K562 (cell line): ENCODE measurements around the gene TNPO3. TPM values are rescaled to one million over a fixed set of nuclear protein-coding genes. Genes with fewer than 3 reads are reported as not detected.

ENCODE experiments used
- ADNP ChIP-seq: fragments of 200-800 bp; sonication (Bioruptor generic); IDR thresholded peaks from 2 replicates; pipeline ENCODE4 v1.6.1; 2016; ENCODE audit warnings: missing genetic modification characterization, missing compliant biosample characterization
- ARID1B ChIP-seq: fragments of 450-650 bp; IDR thresholded peaks from 2 replicates; pipeline ENCODE4 v1.6.1; 2016; ENCODE audit warnings: antibody characterized with exemption, mild to moderate bottlenecking, inconsistent platforms
- ASH1L ChIP-seq: fragments of 450-650 bp; IDR thresholded peaks from 2 replicates; pipeline ENCODE4 v1.6.1; 2018; ENCODE audit warnings: borderline replicate concordance, mild to moderate bottlenecking, low read depth; ENCODE audit not compliant: partially characterized antibody
- CBFB ChIP-seq: sonication (generic); formaldehyde crosslinking; IDR thresholded peaks from 2 replicates; pipeline ENCODE4 v1.4.0; 2020; ENCODE audit warnings: mild to moderate bottlenecking, missing genetic modification reagents
- CBX8 ChIP-seq: fragments of 200-600 bp; sonication (generic); IDR thresholded peaks from 2 replicates; pipeline ENCODE4 v1.6.1; 2012; ENCODE audit warnings: borderline replicate concordance, mixed run types, low read depth, mild to moderate bottlenecking, moderate library complexity, mixed read lengths, low read length, control low read depth, inconsistent platforms; ENCODE audit not compliant: poor library complexity, severe bottlenecking; ENCODE audit errors: extremely low read depth
- CSDE1 ChIP-seq, 2 experiments: fragments of 450-650 bp; IDR thresholded peaks; 2 replicates each; pipeline ENCODE4 v1.6.1; 2016; ENCODE audit warnings: mild to moderate bottlenecking in 1 of 2
- MNT ChIP-seq, 2 experiments: fragments of 450-650 bp; conservative IDR thresholded peaks; 2 replicates each; pipeline ENCODE4 v1.6.1; 2017; ENCODE audit warnings: mild to moderate bottlenecking in 2 of 2, moderate library complexity in 2 of 2
- POLR3G ChIP-seq: IDR thresholded peaks from 2 replicates; pipeline ENCODE4 v1.6.1; 2011; ENCODE audit not compliant: insufficient read length, insufficient replicate concordance; ENCODE audit errors: extremely low read depth
- PRDM10 ChIP-seq: fragments of 450-650 bp; IDR thresholded peaks from 2 replicates; pipeline ENCODE4 v1.6.1; 2018; ENCODE audit not compliant: partially characterized antibody
- RAD21 ChIP-seq, 2 experiments: fragments of 250-450 bp in 1 of 2; fragments of 450-650 bp in 1 of 2; sonication (Bioruptor Pico) in 1 of 2; formaldehyde crosslinking in 1 of 2; IDR thresholded peaks in 1 of 2; conservative IDR thresholded peaks in 1 of 2; 2 replicates each; pipeline versions ENCODE4 v1.4.0 to v1.8.0; 2020 to 2022; ENCODE audit warnings: mild to moderate bottlenecking in 2 of 2, moderate library complexity in 1 of 2
- SMARCB1 ChIP-seq: IDR thresholded peaks from 2 replicates; pipeline ENCODE4 v1.6.1; 2011; ENCODE audit warnings: improper control_type of control experiment, low read depth; ENCODE audit not compliant: insufficient read length
- SP1 ChIP-seq: sonication (generic); formaldehyde crosslinking; IDR thresholded peaks from 2 replicates; pipeline ENCODE4 v1.8.1; 2022; ENCODE audit warnings: mild to moderate bottlenecking, missing genetic modification reagents
- ZMIZ1 ChIP-seq, 2 experiments: fragments of 150-350 bp in 1 of 2; IDR thresholded peaks; 2 replicates each; pipeline ENCODE4 v1.6.1; 2012 to 2016; ENCODE audit warnings: low read depth in 2 of 2, low read length in 2 of 2, mild to moderate bottlenecking in 1 of 2, moderate library complexity in 1 of 2
- ZNF124 ChIP-seq: sonication (generic); formaldehyde crosslinking; IDR thresholded peaks from 2 replicates; pipeline ENCODE4 v1.8.1; 2022; ENCODE audit warnings: missing genetic modification reagents
- ZNF431 ChIP-seq: sonication (generic); formaldehyde crosslinking; IDR thresholded peaks from 2 replicates; pipeline ENCODE4 v1.8.0; 2022; ENCODE audit warnings: mild to moderate bottlenecking, missing genetic modification reagents
- ZNF551 ChIP-seq: fragments of 250-450 bp; sonication (Bioruptor Pico); IDR thresholded peaks from 2 replicates; pipeline ENCODE4 v1.5.0; 2021; ENCODE audit warnings: mild to moderate bottlenecking, moderate library complexity
- ZNF79 ChIP-seq: fragments of 250-450 bp; sonication (Bioruptor Pico); IDR thresholded peaks from 2 replicates; pipeline ENCODE4 v1.4.0; 2020; ENCODE audit warnings: low read depth, mild to moderate bottlenecking, moderate library complexity
- polyA plus RNA-seq, 8 experiments: library from polyadenylated mRNA; depleted of rRNA in 4 of 8; stranded (reverse) in 5 of 8; unstranded in 3 of 8; fragments of >200 nt; fragmentation: Nextera tagmentation in 2 of 8; fragmentation: Illumina TruSeq in 1 of 8; extraction: Ambion mirVana in 2 of 8; extraction: Trizol in 1 of 8; gene quantifications; 2 replicates each; pipeline versions ENCODE4 v1.2.1 to v1.2.3, GENCODE V29; 2011 to 2014; ENCODE audit warnings: inconsistent platforms in 1 of 8, missing spikeins in 1 of 8
- total RNA-seq, 7 experiments: library from RNA; depleted of rRNA in 6 of 7; stranded (reverse); fragments of >200 nt in 6 of 7; fragmentation: Illumina TruSeq in 2 of 7; extraction: Trizol in 2 of 7; gene quantifications; 2 replicates each; pipeline versions ENCODE4 v1.2.1 to v1.2.3, GENCODE V29; 2011 to 2021; ENCODE audit warnings: low replicate concordance in 1 of 7

Gene TNPO3
- total and polyA plus RNA-seq, 9 of the 15 experiments (the other 6 are each of a cell fraction or from before 2014, with no cell fraction given) = 35.8 to 125 (median 110) TPM

- TF ChIP-seq PRDM10 (no peak), CBFB (no peak), ZNF431 (CRISPR knock-in tag) (peak; percentile 67; the same call in 1 of the 2 replicates), ARID1B (peak; percentile 68), SP1 (CRISPR knock-in tag) (peak; percentile 97), ZNF551 (CRISPR knock-in tag) (no peak), ASH1L (peak; percentile 77), POLR3G (no peak), ZNF124 (CRISPR knock-in tag) (no peak), CSDE1 (IDR thresholded peaks at IDR 0.05) (peak in 1 of 2 experiments; percentile 83; a peak in 1 of 4 replicates), ZMIZ1 (IDR thresholded peaks at IDR 0.05; ENCODE audit: low read depth in 2 of 2, low read length in 2 of 2) (peak in 1 of 2 experiments; percentile 84; a peak in 2 of 4 replicates), ZNF79 (CRISPR knock-in tag) (0 out of 2 replicates have a peak, but pooled peaks have one; percentile 61), ADNP (tag) (no peak), MNT (conservative IDR thresholded peaks at IDR 0.05) (peak; percentile 97 to 98), CBX8 (no peak), RAD21 (CRISPR knock-in tag; conservative IDR thresholded peaks at IDR 0.05 in 1 of 2, IDR thresholded peaks at IDR 0.05 in 1 of 2) (0 out of 4 replicates have a peak, but pooled peaks of 1 of the 2 experiments have one; percentile 10), SMARCB1 (peak; percentile 42)
These were observed at the start of gene TNPO3 (continued) for GRCh38 chr7:129054438-129055293.
